Tibial artery (tissue), 4 donors: ENCODE results near the gene ACP6.
A peak's percentile ranks its signal among the peaks of the same experiment; 100 is the strongest.

ENCODE experiments used
- DNase-seq, 2 donors: peaks; one replicate each; pipeline ENCODE4 v3.0.0-alpha.2; 2019
- H3K27ac ChIP-seq, 2 donors: fragments of 200-600 bp; sonication (generic) in 1 of 2; 1 replicate in 1 of 2; 2 replicates in 1 of 2; pipeline ENCODE4 v1.5.1; 2018 to 2019; ENCODE audit warnings: mild to moderate bottlenecking in 1 of 2
- H3K27me3 ChIP-seq, 2 donors: fragments of 200-600 bp; sonication (generic) in 1 of 2; one replicate each; pipeline versions ENCODE4 v1.5.1 to v1.6.0; 2016 to 2019
- H3K36me3 ChIP-seq, 3 donors: fragments of 200-600 bp; sonication (generic) in 2 of 3; one replicate each; pipeline ENCODE4 v1.5.1; 2016 to 2019; ENCODE audit warnings: mild to moderate bottlenecking in 2 of 3
- H3K4me1 ChIP-seq, 4 donors: fragments of 200-600 bp; sonication (generic) in 2 of 4; 1 replicate in 3 of 4; 2 replicates in 1 of 4; pipeline ENCODE4 v1.5.1; 2016 to 2019
- H3K4me3 ChIP-seq, 2 donors: fragments of 200-600 bp; sonication (generic) in 1 of 2; 1 replicate in 1 of 2; 2 replicates in 1 of 2; pipeline ENCODE4 v1.5.1; 2018 to 2019; ENCODE audit warnings: mild to moderate bottlenecking in 2 of 2
- H3K9me3 ChIP-seq, 3 donors: fragments of 200-600 bp; sonication (generic) in 1 of 3; one replicate each; pipeline ENCODE4 v1.5.1; 2016 to 2019
- intact Hi-C: fragments of 100-400 bp; cut with DNase I; formaldehyde crosslinking; loops from one replicate; pipeline ENCODE4 v1.15.0; 2023; ENCODE audit warnings: low total_unique reads
- TF ChIP-seq, protein P1 (sequence below), 2 experiments: fragments of 200-600 bp in 1 of 2; fragments of 450-650 bp in 1 of 2; IDR thresholded peaks; one replicate each; pipeline ENCODE4 v1.5.1; 2017 to 2019; ENCODE audit warnings: antibody characterized with exemption in 2 of 2, mild to moderate bottlenecking in 1 of 2, moderate library complexity in 1 of 2

The ACP6 gene

DNA sequence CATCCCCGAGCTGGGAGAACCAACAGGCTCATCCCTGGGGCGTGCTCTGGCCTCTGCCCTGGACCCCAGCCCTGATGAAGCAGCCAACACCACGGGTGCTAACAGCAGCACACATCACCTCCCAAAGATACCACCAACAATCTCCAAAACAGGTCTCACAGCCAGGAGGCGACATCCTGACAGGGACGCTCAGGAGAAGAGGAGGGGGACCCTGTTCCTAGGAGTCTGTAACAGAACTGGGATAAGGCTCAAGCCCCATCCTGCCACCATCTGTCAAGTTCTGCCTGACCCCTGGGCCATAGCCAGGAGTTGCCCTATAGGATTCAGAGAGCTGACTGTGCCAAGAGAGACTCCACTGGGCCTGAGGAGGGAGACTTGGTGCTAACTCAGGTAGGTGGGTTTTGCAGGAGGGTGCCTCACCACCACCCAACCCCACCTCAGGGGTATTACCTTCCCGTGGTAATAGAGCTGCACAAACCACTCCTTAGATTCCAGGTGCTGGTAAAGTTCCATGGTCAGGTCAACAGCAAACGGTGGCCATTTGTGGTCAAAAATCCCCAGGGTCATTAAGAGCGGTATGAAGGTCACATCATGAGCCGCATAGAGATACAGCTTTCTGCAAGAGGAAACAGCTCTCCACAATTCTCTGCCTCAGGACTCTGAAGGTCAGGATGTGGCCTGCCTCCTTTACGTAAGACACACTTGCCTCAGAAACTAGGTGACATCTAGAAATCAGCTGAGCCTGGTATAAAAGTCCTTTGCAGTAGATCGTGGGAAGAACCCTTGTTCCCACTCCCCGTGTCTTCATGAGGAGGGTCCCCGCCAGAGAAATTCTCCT lies 22.3 kb downstream of the ACP6 start:
- peaks cover 50 to 95% (median 56%) of the 10 kb centered on the region in 3 donors for H3K36me3 ChIP-seq
- H3K27ac ChIP-seq = no peak overlapping the region
- TF ChIP-seq, protein P1, sequence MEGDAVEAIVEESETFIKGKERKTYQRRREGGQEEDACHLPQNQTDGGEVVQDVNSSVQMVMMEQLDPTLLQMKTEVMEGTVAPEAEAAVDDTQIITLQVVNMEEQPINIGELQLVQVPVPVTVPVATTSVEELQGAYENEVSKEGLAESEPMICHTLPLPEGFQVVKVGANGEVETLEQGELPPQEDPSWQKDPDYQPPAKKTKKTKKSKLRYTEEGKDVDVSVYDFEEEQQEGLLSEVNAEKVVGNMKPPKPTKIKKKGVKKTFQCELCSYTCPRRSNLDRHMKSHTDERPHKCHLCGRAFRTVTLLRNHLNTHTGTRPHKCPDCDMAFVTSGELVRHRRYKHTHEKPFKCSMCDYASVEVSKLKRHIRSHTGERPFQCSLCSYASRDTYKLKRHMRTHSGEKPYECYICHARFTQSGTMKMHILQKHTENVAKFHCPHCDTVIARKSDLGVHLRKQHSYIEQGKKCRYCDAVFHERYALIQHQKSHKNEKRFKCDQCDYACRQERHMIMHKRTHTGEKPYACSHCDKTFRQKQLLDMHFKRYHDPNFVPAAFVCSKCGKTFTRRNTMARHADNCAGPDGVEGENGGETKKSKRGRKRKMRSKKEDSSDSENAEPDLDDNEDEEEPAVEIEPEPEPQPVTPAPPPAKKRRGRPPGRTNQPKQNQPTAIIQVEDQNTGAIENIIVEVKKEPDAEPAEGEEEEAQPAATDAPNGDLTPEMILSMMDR (IDR thresholded peaks at IDR 0.05) = no peak
- no peaks in the 10 kb centered on the region for H3K4me1 ChIP-seq
- DNase-seq = no peak
- H3K9me3 ChIP-seq = no peaks in the 10 kb centered on the region
- intact Hi-C loops = no loop called here
- no peaks in the 10 kb centered on the region for H3K27me3 ChIP-seq
- H3K4me3 ChIP-seq = no peak overlapping the region

DNA sequence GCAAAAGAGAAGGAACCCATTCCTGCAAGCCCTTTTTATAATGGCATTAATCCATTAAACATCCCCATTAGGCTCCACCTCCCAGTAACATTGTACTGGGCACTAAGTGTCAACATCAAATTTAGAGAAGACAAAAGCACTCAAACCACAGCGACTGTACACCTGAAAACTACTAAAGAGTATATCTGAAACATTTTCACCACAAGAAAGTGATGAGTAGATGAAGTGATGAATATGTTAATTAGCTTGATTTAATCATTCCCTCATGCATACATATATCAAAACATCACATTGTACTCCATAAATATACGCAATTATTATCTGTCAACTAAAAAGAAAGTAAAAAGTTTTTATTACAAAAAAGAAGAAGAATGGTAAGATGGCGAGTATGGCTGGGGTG lies 26.4 kb downstream of the ACP6 start:
- Histone ChIP-seq H3K9me3 (no peaks in the 10 kb centered on the region), H3K27me3 (no peaks in the 10 kb centered on the region), H3K36me3 (peaks cover 21 to 63% (median 30%) of the 10 kb centered on the region in 3 donors), H3K4me3 (no peak overlapping the region), H3K4me1 (no peaks in the 10 kb centered on the region), H3K27ac (no peak overlapping the region)
- DNase-seq = no peak
- intact Hi-C loops = loop anchor here (5.0 kb wide), 1 partner anchor 147 kb away; no protein-coding TSS in a partner anchor
- TF ChIP-seq, protein P1 (IDR thresholded peaks at IDR 0.05) = no peak

DNA sequence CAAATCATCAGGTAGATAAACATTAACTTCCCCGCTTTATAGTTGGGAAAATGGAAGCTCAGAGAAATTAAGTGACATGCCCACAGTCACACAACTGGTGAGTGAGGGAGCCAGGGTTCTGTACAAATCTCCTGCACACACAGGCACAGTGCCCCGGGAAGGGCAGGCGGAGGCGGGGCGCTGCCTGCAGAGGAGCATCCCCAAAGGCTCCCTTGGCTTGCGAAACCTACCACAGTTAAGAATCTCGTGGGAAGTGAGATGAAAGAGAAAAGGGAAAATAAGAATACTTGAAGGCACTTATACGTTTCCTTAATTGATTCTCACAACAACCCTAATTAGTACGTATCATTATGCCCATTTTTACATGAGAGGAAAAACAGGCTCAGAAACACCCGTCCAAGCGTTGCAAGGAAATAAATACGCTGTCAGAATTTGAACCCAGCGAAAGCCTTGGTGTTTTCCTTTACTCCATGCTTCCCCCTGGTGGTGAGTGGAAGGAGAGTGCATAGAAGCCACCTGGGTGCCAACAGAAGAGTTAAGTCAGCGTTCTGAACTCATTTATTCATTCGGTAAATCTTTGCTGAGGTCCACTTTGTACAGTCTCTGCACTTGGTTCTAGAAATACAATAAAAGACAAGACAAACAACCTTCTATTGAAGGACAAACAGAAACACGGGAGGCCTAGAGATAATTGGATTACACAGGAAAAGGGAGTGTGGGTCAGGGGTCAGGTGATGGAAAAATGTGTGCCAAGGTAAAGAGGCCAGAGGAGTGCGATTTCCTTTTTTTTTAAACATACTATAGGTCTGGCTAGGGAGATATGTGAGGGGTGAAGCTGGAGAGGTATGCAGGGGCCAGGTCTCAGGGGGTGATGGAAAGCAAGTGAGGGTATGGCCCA lies 28.4 kb downstream of the ACP6 start:
- Histone ChIP-seq H3K4me1 (no peaks in the 10 kb centered on the region), H3K27ac (no peak overlapping the region), H3K36me3 (peaks cover 4 to 44% (median 14%) of the 10 kb centered on the region in 3 donors), H3K9me3 (no peaks in the 10 kb centered on the region), H3K4me3 (no peak overlapping the region), H3K27me3 (no peaks in the 10 kb centered on the region)
- intact Hi-C loops = loop anchor here (5.0 kb wide), 1 partner anchor 145 kb away; no protein-coding TSS in a partner anchor
- peak in 1 of 2 donors; percentile 47 for DNase-seq
- TF ChIP-seq, protein P1 (IDR thresholded peaks at IDR 0.05) = peak; percentile 78 to 88

DNA sequence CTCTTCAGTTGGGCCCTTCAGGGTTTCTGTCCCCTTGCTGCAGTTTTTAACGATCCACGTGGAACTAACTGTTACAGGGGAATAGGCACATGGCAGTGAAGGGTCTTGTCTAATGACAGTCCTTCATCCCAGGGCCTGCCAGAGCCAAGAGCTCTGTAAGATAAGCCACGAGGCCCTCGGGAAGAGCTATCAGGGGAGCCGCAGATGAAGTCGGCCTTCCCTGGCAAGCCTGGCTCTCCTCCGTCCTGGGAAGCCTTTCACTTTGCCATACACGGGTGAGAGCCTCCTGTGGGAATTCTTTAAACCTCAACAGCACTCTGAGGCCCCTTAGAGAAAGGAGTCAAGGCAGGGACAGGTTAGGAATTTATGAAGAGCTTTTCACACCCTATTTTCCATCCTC lies 29.0 kb downstream of the ACP6 start:
- Histone ChIP-seq H3K9me3 (no peaks in the 10 kb centered on the region), H3K4me1 (no peaks in the 10 kb centered on the region), H3K27me3 (no peaks in the 10 kb centered on the region), H3K27ac (no peak overlapping the region), H3K36me3 (peaks cover 4 to 37% (median 14%) of the 10 kb centered on the region in 3 donors), H3K4me3 (no peak overlapping the region)
- TF ChIP-seq, protein P1 (IDR thresholded peaks at IDR 0.05) = no peak
- DNase-seq = no peak
- intact Hi-C loops = loop anchor here (5.0 kb wide), 1 partner anchor 144 kb away; no protein-coding TSS in a partner anchor

DNA sequence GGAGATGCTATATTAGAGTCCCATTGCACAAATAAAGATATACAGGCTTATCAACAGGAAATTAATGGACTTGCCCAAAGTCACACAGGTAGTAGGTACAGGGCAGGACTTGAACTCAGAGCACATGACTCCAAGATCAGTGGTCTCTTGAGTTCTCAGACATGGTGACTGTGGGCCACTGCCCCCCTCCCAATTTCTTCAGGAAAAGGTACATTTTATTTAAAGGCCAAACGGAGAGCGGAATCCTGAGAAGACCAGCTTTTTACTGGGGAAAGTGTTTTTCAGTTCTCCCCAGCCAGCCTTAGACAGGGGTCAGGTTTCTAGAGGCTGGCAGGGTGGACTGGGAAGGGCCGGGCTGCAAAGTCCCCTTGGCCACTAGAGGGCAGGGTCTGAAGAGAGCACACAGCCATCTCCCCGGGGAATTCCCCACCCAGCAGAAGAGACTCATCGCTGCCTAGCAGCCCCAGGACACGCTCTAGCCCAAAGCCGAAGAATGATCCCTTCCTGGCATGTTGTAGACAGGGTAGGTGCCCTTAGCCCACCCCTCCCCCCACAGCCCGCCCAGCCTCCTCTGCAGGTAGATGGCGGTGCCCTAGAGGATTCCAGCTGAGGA lies 29.7 kb downstream of the ACP6 start:
- TF ChIP-seq, protein P1 (IDR thresholded peaks at IDR 0.05) = peak; percentile 53 to 55
- intact Hi-C loops = loop anchor here (5.0 kb wide), 1 partner anchor 143 kb away; no protein-coding TSS in a partner anchor
- no peak overlapping the region for H3K27ac ChIP-seq
- peak in 1 of 2 donors; percentile 34 for DNase-seq
- H3K9me3 ChIP-seq = no peaks in the 10 kb centered on the region
- no peaks in the 10 kb centered on the region for H3K27me3 ChIP-seq
- H3K4me1 ChIP-seq = no peaks in the 10 kb centered on the region
- H3K4me3 ChIP-seq = no peak overlapping the region
- peaks cover 4 to 37% (median 14%) of the 10 kb centered on the region in 3 donors for H3K36me3 ChIP-seq
